Omental fat pad (tissue), 4 donors: Measurements from ENCODE around the gene ACSL6. TPM values are rescaled to one million over a fixed set of nuclear protein-coding genes. Genes with fewer than 3 reads are reported as not detected.

Source experiments
- ATAC-seq: fragments of 150-250 bp; one replicate; pipeline ENCODE4 v1.9.1; 2016; ENCODE audit warnings: mild to moderate bottlenecking, moderate library complexity; ENCODE audit not compliant: low FRiP score
- DNase-seq: peaks from one replicate; pipeline ENCODE4 v3.0.0-alpha.2; 2019; ENCODE audit warnings: low spot score
- CTCF ChIP-seq, 3 donors: fragments of 450-650 bp; IDR thresholded peaks; one replicate each; pipeline ENCODE4 v1.5.1; 2016 to 2017; ENCODE audit warnings: antibody characterized with exemption in 3 of 3, mild to moderate bottlenecking in 3 of 3, moderate library complexity in 2 of 3
- total RNA-seq, 4 donors: library from RNA; depleted of rRNA; stranded (reverse); fragments of >200 nt; gene quantifications; one replicate each; pipeline ENCODE4 v1.1.0, GENCODE V29; 2016

Gene ACSL6
- total RNA-seq, 4 donors from 2014 or later, result 0.75 to 1.4 (median 1.0) TPM; not detected in 1

GRCh38 chr5:132009706-132010405 is 1.6 kb downstream of the ACSL6 start:
- no peak for ATAC-seq
- no peak for TF ChIP-seq CTCF (IDR thresholded peaks at IDR 0.05)
- DNase-seq, result no peak

- DNase-seq (no peak), ATAC-seq (no peak)
- no peak for TF ChIP-seq CTCF (IDR thresholded peaks at IDR 0.05)
Measured at GRCh38 chr5:132008961-132009680, 2.3 kb downstream of the ACSL6 start.

GRCh38 chr5:132008163-132008473 is 3.3 kb downstream of the ACSL6 start:
- no peak for TF ChIP-seq CTCF (IDR thresholded peaks at IDR 0.05)

GRCh38 chr5:132007399-132008162 is 3.9 kb downstream of the ACSL6 start:
- DNase-seq (peak; percentile 93), ATAC-seq (no peak)
- TF ChIP-seq CTCF (IDR thresholded peaks at IDR 0.05), result peak in 1 of 3 donors; percentile 73

More at GRCh38 chr5:132008163-132008473, 3.3 kb downstream of the ACSL6 start:
- DNase-seq (no peak), ATAC-seq (no peak)

GRCh38 chr5:132006331-132007120 is 4.9 kb downstream of the ACSL6 start:
- DNase-seq, result no peak
- ATAC-seq, result no peak
- no peak for TF ChIP-seq CTCF (IDR thresholded peaks at IDR 0.05)

- no peak for TF ChIP-seq CTCF (IDR thresholded peaks at IDR 0.05)
Measured at GRCh38 chr5:132005591-132005990, 5.9 kb downstream of the ACSL6 start.

More at GRCh38 chr5:132005591-132005990, 5.9 kb downstream of the ACSL6 start:
- no peak for ATAC-seq
- no peak for DNase-seq
